Vagina (tissue), 2 donors: ENCODE data around the gene CLNS1A. TPM values are rescaled to one million over a fixed set of nuclear protein-coding genes. Genes with fewer than 3 reads are reported as not detected.

Source experiments
- DNase-seq, 2 donors: peaks; one replicate each; pipeline ENCODE4 v3.0.0-alpha.2; 2017; ENCODE audit errors: extremely low spot score in 2 of 2
- H3K27ac ChIP-seq: fragments of 200-600 bp; sonication (generic); one replicate; pipeline ENCODE4 v1.5.1; 2019
- H3K27me3 ChIP-seq: fragments of 200-600 bp; sonication (generic); one replicate; pipeline ENCODE4 v1.5.1; 2019
- H3K36me3 ChIP-seq, 2 donors: fragments of 200-600 bp; sonication (generic); one replicate each; pipeline ENCODE4 v1.5.1; 2017 to 2019
- H3K4me1 ChIP-seq: fragments of 200-600 bp; sonication (generic); one replicate; pipeline ENCODE4 v1.5.1; 2019
- H3K4me3 ChIP-seq, 2 donors: fragments of 200-600 bp; sonication (generic); 1 replicate in 1 of 2; 2 replicates in 1 of 2; pipeline ENCODE4 v1.5.1; 2016 to 2019
- H3K9me3 ChIP-seq: fragments of 200-600 bp; sonication (generic); one replicate; pipeline ENCODE4 v1.5.1; 2019
- POLR2A ChIP-seq, 2 donors: fragments of 450-650 bp; IDR thresholded peaks; one replicate each; pipeline ENCODE4 v1.6.1; 2017; ENCODE audit warnings: antibody characterized with exemption in 2 of 2, mild to moderate bottlenecking in 2 of 2, moderate library complexity in 2 of 2
- POLR2AphosphoS5 ChIP-seq, 2 donors: sonication (generic); formaldehyde crosslinking; IDR thresholded peaks; one replicate each; pipeline ENCODE4 v1.9.0; 2017; ENCODE audit warnings: antibody characterized with exemption in 2 of 2, mild to moderate bottlenecking in 2 of 2, low read depth in 1 of 2; ENCODE audit not compliant: insufficient read depth in 1 of 2
- intact Hi-C: fragments of 100-400 bp; cut with DNase I; formaldehyde crosslinking; loops from one replicate; pipeline ENCODE4 v1.15.1; 2023
- total RNA-seq: library from RNA; depleted of rRNA; stranded (reverse); fragments of >200 nt; gene quantifications from one replicate; pipeline ENCODE4 v1.2.3, GENCODE V29; 2016
- TF ChIP-seq, protein P1 (sequence below), 3 experiments: fragments of 450-650 bp in 2 of 3; fragments of 200-600 bp in 1 of 3; sonication (generic) in 1 of 3; IDR thresholded peaks; one replicate each; pipeline ENCODE4 v1.5.1; 2017 to 2019; ENCODE audit warnings: antibody characterized with exemption in 3 of 3, mild to moderate bottlenecking in 2 of 3, moderate library complexity in 2 of 3

The CLNS1A gene
- total RNA-seq, 1 donor from 2014 or later: 67.0 TPM

DNA sequence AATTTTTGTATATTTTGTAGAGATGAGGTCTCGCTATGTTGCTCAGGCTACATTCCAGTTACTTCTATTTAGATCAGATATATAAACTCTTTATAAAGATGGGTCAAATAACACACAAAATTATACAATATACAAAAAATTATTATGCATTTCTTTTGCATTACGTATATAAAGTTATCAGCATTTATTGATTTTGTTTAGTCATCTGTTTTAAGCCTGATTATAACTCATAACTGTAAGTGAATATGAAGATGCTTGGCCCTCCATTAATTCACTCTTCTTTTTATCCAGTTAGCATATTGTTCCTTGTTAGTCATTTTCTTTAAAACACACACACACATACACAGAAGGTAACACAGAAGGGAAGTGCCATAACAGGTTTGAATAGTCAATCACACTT, 33.3 kb downstream of the CLNS1A start:
- H3K4me3 ChIP-seq: no peak overlapping the region
- no peaks in the 10 kb centered on the region for H3K27me3 ChIP-seq
- H3K4me1 ChIP-seq: no peaks in the 10 kb centered on the region
- H3K9me3 ChIP-seq: no peaks in the 10 kb centered on the region
- peaks cover 0 to 13% of the 10 kb centered on the region in 2 donors for H3K36me3 ChIP-seq
- intact Hi-C loops: no loop called here
- H3K27ac ChIP-seq: no peak overlapping the region
- TF ChIP-seq, protein P1, sequence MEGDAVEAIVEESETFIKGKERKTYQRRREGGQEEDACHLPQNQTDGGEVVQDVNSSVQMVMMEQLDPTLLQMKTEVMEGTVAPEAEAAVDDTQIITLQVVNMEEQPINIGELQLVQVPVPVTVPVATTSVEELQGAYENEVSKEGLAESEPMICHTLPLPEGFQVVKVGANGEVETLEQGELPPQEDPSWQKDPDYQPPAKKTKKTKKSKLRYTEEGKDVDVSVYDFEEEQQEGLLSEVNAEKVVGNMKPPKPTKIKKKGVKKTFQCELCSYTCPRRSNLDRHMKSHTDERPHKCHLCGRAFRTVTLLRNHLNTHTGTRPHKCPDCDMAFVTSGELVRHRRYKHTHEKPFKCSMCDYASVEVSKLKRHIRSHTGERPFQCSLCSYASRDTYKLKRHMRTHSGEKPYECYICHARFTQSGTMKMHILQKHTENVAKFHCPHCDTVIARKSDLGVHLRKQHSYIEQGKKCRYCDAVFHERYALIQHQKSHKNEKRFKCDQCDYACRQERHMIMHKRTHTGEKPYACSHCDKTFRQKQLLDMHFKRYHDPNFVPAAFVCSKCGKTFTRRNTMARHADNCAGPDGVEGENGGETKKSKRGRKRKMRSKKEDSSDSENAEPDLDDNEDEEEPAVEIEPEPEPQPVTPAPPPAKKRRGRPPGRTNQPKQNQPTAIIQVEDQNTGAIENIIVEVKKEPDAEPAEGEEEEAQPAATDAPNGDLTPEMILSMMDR (IDR thresholded peaks at IDR 0.05): no peak
- no peak for TF ChIP-seq POLR2A (IDR thresholded peaks at IDR 0.05)
- no peak for TF ChIP-seq POLR2AphosphoS5 (IDR thresholded peaks at IDR 0.05; ENCODE audit: insufficient read depth in 1 of 2, low read depth in 1 of 2)
- no peak for DNase-seq

DNA sequence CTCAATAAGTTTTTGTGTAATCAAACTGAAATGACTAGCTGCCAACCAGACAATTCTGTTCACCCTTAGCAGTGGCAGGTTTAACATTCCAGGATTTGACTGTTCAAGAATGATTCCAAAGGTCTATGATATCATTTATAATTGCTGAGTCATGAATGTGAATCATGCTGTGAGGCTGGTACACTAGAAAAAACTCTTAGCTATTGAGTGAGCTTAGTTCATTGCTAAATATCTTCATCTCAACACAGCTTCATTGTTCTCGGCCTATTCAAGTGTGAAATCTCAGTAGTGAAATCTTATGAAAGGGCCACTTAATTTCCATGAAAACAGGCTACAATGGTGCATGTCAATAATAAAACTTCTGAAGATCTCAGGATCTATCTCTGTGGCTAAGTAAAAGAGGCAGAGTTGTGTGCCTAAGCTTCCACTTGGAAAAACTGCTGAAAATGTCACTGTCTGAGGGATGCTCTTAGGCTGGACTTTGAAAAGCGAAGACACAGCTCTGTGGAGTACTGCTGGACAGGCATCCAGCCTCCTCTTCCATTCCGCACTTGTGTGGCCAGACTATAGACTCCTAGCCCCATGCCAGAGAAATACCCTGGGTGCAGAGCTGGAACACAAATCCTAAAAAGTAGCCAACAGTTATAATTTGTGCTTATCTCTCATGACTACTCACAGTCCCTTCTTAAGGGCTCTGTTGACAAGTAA, 35.1 kb downstream of the CLNS1A start:
- Histone ChIP-seq H3K27ac (no peak overlapping the region), H3K27me3 (no peaks in the 10 kb centered on the region), H3K4me3 (no peak overlapping the region), H3K36me3 (peaks cover 0 to 13% of the 10 kb centered on the region in 2 donors), H3K4me1 (no peaks in the 10 kb centered on the region), H3K9me3 (no peaks in the 10 kb centered on the region)
- DNase-seq: no peak
- TF ChIP-seq, protein P1 (IDR thresholded peaks at IDR 0.05): no peak
- TF ChIP-seq POLR2A (IDR thresholded peaks at IDR 0.05) (no peak), POLR2AphosphoS5 (IDR thresholded peaks at IDR 0.05; ENCODE audit: insufficient read depth in 1 of 2, low read depth in 1 of 2) (peak in 1 of 2 donors; percentile 26)
- intact Hi-C loops: no loop called here

DNA sequence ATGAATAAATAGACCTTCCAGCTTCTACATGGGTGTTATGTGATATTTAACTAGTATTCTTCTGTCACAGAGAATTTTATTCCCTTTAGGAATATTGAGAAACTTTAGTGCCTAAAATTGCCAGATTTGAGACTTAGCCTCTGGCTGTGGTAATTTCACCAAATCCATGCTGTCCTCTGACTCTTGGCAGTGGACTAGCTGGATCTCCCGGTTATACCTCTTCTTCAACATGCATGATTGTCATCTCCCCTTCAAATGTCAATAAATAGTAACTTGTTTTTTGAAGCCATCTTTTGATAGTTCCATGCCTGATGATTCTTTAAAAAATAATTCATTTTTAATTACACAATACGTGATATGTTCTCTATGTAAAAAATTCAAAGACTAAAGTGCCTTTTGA, 39.4 kb downstream of the CLNS1A start:
- TF ChIP-seq POLR2AphosphoS5 (IDR thresholded peaks at IDR 0.05; ENCODE audit: insufficient read depth in 1 of 2, low read depth in 1 of 2) (no peak), POLR2A (IDR thresholded peaks at IDR 0.05) (no peak)
- TF ChIP-seq, protein P1 (IDR thresholded peaks at IDR 0.05): no peak
- intact Hi-C loops: no loop called here

DNA sequence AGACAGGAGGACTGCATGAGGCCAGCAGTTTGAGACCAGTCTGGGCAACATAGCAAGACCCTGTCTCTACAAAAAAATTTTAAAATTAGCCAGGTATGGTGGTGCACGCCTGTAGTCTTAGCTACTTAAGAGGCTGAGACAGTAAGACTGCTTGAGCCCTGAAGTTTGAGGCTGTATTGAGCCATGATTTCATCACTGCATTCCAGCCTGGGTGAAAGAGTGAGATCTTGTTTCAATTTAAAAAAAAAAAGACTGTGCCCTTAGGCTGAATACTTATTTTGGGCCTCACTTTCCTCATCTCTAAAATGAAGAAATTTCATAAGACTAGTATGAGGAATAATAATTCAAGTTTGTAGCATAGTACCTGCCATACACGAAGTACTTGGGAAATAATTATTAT, 41.0 kb downstream of the CLNS1A start:
- H3K4me1 ChIP-seq: no peaks in the 10 kb centered on the region
- H3K36me3 ChIP-seq: no peaks in the 10 kb centered on the region
- no peak overlapping the region for H3K4me3 ChIP-seq
- no peaks in the 10 kb centered on the region for H3K27me3 ChIP-seq
- TF ChIP-seq, protein P1 (IDR thresholded peaks at IDR 0.05): no peak
- TF ChIP-seq POLR2AphosphoS5 (IDR thresholded peaks at IDR 0.05; ENCODE audit: insufficient read depth in 1 of 2, low read depth in 1 of 2) (no peak), POLR2A (IDR thresholded peaks at IDR 0.05) (no peak)
- DNase-seq: no peak
- H3K27ac ChIP-seq: no peak overlapping the region
- H3K9me3 ChIP-seq: no peaks in the 10 kb centered on the region
- intact Hi-C loops: no loop called here

More for the DNA sequence above, 39.4 kb downstream of the CLNS1A start:
- no peaks in the 10 kb centered on the region for H3K4me1 ChIP-seq
- H3K27me3 ChIP-seq: no peaks in the 10 kb centered on the region
- H3K36me3 ChIP-seq: no peaks in the 10 kb centered on the region
- no peak overlapping the region for H3K27ac ChIP-seq
- DNase-seq: no peak
- no peak overlapping the region for H3K4me3 ChIP-seq
- H3K9me3 ChIP-seq: no peaks in the 10 kb centered on the region

DNA sequence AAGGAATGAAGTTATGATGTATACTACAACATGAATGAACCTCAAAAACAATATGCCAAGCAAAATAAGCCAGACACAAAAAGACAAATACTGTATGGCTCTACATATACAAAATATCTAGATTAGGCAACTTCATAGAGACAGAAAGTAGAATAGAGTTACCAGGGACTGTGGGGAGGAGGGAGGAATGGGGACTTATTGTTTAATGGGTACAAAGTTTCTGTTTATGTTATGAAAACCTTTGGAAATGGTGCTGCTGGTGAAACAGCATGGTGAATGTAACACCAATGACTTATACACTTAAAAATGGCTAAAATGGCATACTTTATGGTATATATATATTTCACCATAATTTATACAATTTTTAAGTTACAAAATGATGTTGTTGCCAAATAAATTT, 43.7 kb downstream of the CLNS1A start:
- no peaks in the 10 kb centered on the region for H3K27me3 ChIP-seq
- no peaks in the 10 kb centered on the region for H3K9me3 ChIP-seq
- no peak overlapping the region for H3K4me3 ChIP-seq
- intact Hi-C loops: no loop called here
- TF ChIP-seq POLR2A (IDR thresholded peaks at IDR 0.05) (no peak), POLR2AphosphoS5 (IDR thresholded peaks at IDR 0.05; ENCODE audit: insufficient read depth in 1 of 2, low read depth in 1 of 2) (no peak)
- TF ChIP-seq, protein P1 (IDR thresholded peaks at IDR 0.05): no peak
- no peaks in the 10 kb centered on the region for H3K4me1 ChIP-seq
- H3K36me3 ChIP-seq: no peaks in the 10 kb centered on the region
- DNase-seq: no peak
- no peak overlapping the region for H3K27ac ChIP-seq
